Liver (tissue), 9 donors: ENCODE data around the gene AAK1. TPM values are rescaled to one million over a fixed set of nuclear protein-coding genes. Genes with fewer than 3 reads are reported as not detected.

ENCODE experiments used
- DNase-seq: peaks from one replicate; pipeline ENCODE4 v3.0.0-alpha.2; 2017; ENCODE audit warnings: low spot score
- H3K27ac ChIP-seq, 2 donors: one replicate each; pipeline ENCODE4 v1.7.0; 2013; ENCODE audit warnings: inconsistent platforms in 2 of 2, low read length in 2 of 2, control low read depth in 1 of 2, low read depth in 1 of 2, mild to moderate bottlenecking in 1 of 2
- H3K27me3 ChIP-seq, 4 donors: one replicate each; pipeline versions ENCODE4 v1.6.1 to v1.7.0; 2013; ENCODE audit warnings: low read length in 3 of 4, inconsistent platforms in 1 of 4, mild to moderate bottlenecking in 1 of 4, moderate library complexity in 1 of 4; ENCODE audit not compliant: control insufficient read depth in 4 of 4, insufficient read depth in 4 of 4
- H3K36me3 ChIP-seq, 4 donors: one replicate each; pipeline versions ENCODE4 v1.6.1 to v1.7.0; 2013; ENCODE audit warnings: low read length in 3 of 4, mild to moderate bottlenecking in 3 of 4, low read depth in 1 of 4, moderate library complexity in 1 of 4; ENCODE audit not compliant: control insufficient read depth in 4 of 4, insufficient read depth in 3 of 4
- H3K4me1 ChIP-seq, 4 donors: one replicate each; pipeline versions ENCODE4 v1.6.1 to v1.7.0; 2013; ENCODE audit warnings: low read length in 3 of 4, mild to moderate bottlenecking in 3 of 4, moderate library complexity in 1 of 4; ENCODE audit not compliant: control insufficient read depth in 4 of 4, insufficient read depth in 4 of 4
- H3K4me3 ChIP-seq, 3 donors: one replicate each; pipeline versions ENCODE4 v1.6.1 to v1.7.0; 2013; ENCODE audit warnings: low read length in 3 of 3, control low read depth in 1 of 3, low read depth in 1 of 3, mild to moderate bottlenecking in 1 of 3
- H3K9ac ChIP-seq, 2 donors: one replicate each; pipeline ENCODE4 v1.7.0; 2013; ENCODE audit warnings: low read length in 2 of 2, mild to moderate bottlenecking in 2 of 2, moderate library complexity in 2 of 2, control low read depth in 1 of 2, low read depth in 1 of 2
- H3K9me3 ChIP-seq, 4 donors: one replicate each; pipeline versions ENCODE4 v1.6.1 to v1.7.0; 2013; ENCODE audit warnings: low read length in 3 of 4; ENCODE audit not compliant: control insufficient read depth in 4 of 4
- EGR1 ChIP-seq, 2 donors: IDR thresholded peaks; 2 replicates each; pipeline ENCODE4 v1.6.1; 2016 to 2018; ENCODE audit warnings: antibody characterized with exemption in 2 of 2, low read depth in 2 of 2
- FOXA1 ChIP-seq: IDR thresholded peaks from 2 replicates; pipeline ENCODE4 v1.6.1; 2016; ENCODE audit warnings: antibody characterized with exemption
- GABPA ChIP-seq, 2 donors: IDR thresholded peaks in 1 of 2; conservative IDR thresholded peaks in 1 of 2; 2 replicates each; pipeline ENCODE4 v1.6.1; 2016; ENCODE audit warnings: antibody characterized with exemption in 2 of 2, mild to moderate bottlenecking in 1 of 2, moderate library complexity in 1 of 2
- HNF4G ChIP-seq: IDR thresholded peaks from 2 replicates; pipeline ENCODE4 v1.6.1; 2016; ENCODE audit warnings: antibody characterized with exemption
- JUND ChIP-seq, 2 donors: IDR thresholded peaks; 2 replicates each; pipeline ENCODE4 v1.6.1; 2016; ENCODE audit warnings: antibody characterized with exemption in 2 of 2
- NR2F2 ChIP-seq: IDR thresholded peaks from 2 replicates; pipeline ENCODE4 v1.6.1; 2016; ENCODE audit warnings: antibody characterized with exemption
- RAD21 ChIP-seq, 2 donors: IDR thresholded peaks; 2 replicates each; pipeline ENCODE4 v1.6.1; 2016; ENCODE audit warnings: antibody characterized with exemption in 2 of 2, mild to moderate bottlenecking in 2 of 2
- RXRA ChIP-seq, 2 donors: IDR thresholded peaks; 2 replicates each; pipeline ENCODE4 v1.6.1; 2017 to 2018; ENCODE audit warnings: antibody characterized with exemption in 2 of 2, mild to moderate bottlenecking in 1 of 2
- SP1 ChIP-seq: IDR thresholded peaks from 2 replicates; pipeline ENCODE4 v1.6.1; 2018; ENCODE audit warnings: antibody characterized with exemption, mild to moderate bottlenecking
- TAF1 ChIP-seq: conservative IDR thresholded peaks from 2 replicates; pipeline ENCODE4 v1.6.1; 2016; ENCODE audit warnings: antibody characterized with exemption, mild to moderate bottlenecking
- YY1 ChIP-seq: IDR thresholded peaks from 2 replicates; pipeline ENCODE4 v1.6.1; 2016; ENCODE audit warnings: antibody characterized with exemption, mild to moderate bottlenecking
- WGBS: extraction: QIAGEN DNeasy Blood & Tissue Kit; methylation state at CpG from one replicate; pipeline ENCODE4 v1.1.7; 2013; 5-methylcytosine and 5-hydroxymethylcytosine counted together
- polyA plus RNA-seq, 2 donors: library from polyadenylated mRNA; stranded (reverse) in 1 of 2; unstranded in 1 of 2; fragments of 200-250 nt in 1 of 2; fragments of >200 nt in 1 of 2; fragmentation: Nextera tagmentation in 1 of 2; extraction: Ambion mirVana in 1 of 2; gene quantifications; one replicate each; pipeline versions ENCODE4 v1.2.1 to v1.2.3, GENCODE V29; 2013 to 2015
- total RNA-seq, 2 donors: library from RNA; depleted of rRNA; stranded (reverse); fragments of >200 nt; gene quantifications; one replicate each; pipeline ENCODE4 v1.2.3, GENCODE V29; 2014
- TF ChIP-seq, protein P1 (sequence below): IDR thresholded peaks from 2 replicates; pipeline ENCODE4 v1.6.1; 2016; ENCODE audit warnings: antibody characterized with exemption, mild to moderate bottlenecking
- TF ChIP-seq, protein P2 (sequence below): IDR thresholded peaks from 2 replicates; pipeline ENCODE4 v1.6.1; 2016; ENCODE audit warnings: antibody characterized with exemption
- TF ChIP-seq, protein P3 (sequence below): IDR thresholded peaks from 2 replicates; pipeline ENCODE4 v1.6.1; 2016; ENCODE audit warnings: antibody characterized with exemption
- TF ChIP-seq, protein P4 (sequence below): IDR thresholded peaks from 2 replicates; pipeline ENCODE4 v1.6.1; 2016; ENCODE audit warnings: antibody characterized with exemption
- donor health status: healthy.
- donor health status: healthy.
- donor health status: healthy.
- donor health status: healthy.
- donor health status: healthy.

AAK1 gene
- total and polyA plus RNA-seq, 4 donors, result 3.9 to 14.3 (median 11.3) TPM

DNA sequence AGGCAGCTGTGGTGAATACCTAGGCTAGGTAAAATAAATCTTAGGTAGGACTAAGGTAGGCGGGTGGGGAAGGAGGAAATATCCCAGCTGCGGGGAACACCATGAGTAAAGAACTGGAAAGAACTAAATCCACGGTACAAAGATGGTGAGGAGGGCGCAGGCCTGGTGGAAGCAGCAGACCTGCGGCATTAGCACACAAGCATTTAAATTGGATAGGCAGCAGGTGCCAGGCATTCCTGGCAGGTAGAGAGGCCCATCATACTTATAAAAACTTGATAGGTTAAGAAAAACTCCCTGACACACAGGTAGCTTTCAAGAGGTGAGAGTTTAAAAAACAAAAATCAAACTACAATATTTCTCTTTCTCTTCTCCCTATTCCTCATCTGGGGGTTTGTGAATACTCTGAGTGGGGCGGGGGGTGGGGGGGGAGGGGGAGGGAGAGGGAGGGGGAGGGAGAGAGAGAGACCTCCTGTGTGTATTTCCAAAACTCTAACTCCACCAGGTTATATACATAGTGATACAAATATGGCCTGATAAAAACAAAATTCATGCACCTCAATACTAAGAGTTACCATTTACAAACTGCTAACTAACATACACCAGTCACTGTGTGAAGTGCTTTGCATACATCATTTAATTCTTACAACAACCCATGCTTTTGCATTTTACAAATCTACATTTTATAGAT, 13.5 kb downstream of the AAK1 start:
- WGBS, result 91% methylated on average over 6 of the region's 6 CpGs
- TF ChIP-seq, protein P1, sequence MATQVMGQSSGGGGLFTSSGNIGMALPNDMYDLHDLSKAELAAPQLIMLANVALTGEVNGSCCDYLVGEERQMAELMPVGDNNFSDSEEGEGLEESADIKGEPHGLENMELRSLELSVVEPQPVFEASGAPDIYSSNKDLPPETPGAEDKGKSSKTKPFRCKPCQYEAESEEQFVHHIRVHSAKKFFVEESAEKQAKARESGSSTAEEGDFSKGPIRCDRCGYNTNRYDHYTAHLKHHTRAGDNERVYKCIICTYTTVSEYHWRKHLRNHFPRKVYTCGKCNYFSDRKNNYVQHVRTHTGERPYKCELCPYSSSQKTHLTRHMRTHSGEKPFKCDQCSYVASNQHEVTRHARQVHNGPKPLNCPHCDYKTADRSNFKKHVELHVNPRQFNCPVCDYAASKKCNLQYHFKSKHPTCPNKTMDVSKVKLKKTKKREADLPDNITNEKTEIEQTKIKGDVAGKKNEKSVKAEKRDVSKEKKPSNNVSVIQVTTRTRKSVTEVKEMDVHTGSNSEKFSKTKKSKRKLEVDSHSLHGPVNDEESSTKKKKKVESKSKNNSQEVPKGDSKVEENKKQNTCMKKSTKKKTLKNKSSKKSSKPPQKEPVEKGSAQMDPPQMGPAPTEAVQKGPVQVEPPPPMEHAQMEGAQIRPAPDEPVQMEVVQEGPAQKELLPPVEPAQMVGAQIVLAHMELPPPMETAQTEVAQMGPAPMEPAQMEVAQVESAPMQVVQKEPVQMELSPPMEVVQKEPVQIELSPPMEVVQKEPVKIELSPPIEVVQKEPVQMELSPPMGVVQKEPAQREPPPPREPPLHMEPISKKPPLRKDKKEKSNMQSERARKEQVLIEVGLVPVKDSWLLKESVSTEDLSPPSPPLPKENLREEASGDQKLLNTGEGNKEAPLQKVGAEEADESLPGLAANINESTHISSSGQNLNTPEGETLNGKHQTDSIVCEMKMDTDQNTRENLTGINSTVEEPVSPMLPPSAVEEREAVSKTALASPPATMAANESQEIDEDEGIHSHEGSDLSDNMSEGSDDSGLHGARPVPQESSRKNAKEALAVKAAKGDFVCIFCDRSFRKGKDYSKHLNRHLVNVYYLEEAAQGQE, result no peak
- TF ChIP-seq NR2F2 (no peak), EGR1 (IDR thresholded peaks at IDR 0.05; ENCODE audit: low read depth in 2 of 2) (no peak), JUND (IDR thresholded peaks at IDR 0.05) (no peak), GABPA (IDR thresholded peaks at IDR 0.05 in 1 of 2, conservative IDR thresholded peaks at IDR 0.05 in 1 of 2) (no peak), HNF4G (no peak), RXRA (IDR thresholded peaks at IDR 0.05) (no peak), FOXA1 (no peak), SP1 (no peak)
- TF ChIP-seq, protein P2, sequence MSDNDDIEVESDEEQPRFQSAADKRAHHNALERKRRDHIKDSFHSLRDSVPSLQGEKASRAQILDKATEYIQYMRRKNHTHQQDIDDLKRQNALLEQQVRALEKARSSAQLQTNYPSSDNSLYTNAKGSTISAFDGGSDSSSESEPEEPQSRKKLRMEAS, result no peak
- no peak for DNase-seq

DNA sequence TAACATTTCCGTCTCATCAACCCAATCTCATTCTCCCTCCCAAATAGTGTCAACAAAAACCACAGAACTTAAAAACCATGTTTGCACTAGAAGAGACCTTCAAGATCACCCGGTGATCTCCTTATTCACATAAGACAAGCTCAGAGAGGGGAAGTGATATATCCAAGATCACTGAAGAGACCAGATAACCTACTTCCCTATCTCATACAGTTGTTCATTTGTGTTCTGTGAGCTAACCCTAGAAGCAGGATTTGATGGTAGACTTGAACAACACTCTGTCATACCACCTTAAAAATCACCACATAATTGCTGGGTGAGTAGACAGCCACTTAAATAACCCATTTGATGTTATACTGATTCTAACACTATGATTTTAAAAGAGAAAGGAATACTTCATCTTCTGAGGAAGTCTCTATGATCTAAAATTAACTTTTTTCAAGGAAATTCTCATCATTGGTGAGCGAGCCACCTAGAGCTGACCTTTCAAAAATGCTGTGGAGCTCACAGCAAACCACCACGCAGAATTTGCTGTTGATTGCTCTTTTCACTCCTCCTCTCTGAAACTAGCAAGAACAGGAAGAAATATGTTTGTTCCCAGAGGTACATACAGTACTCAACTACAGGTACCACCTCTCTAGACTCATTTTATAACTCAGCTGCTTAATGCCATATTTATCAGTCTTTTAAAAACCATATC, 15.1 kb downstream of the AAK1 start:
- Histone ChIP-seq H3K36me3 (peaks cover 0 to 1% (median 0%) of the 10 kb centered on the region in 4 donors), H3K27me3 (no peaks in the 10 kb centered on the region), H3K27ac (no peak overlapping the region), H3K9ac (no peak overlapping the region), H3K4me1 (peaks cover 0 to 1% (median 0%) of the 10 kb centered on the region in 4 donors), H3K4me3 (no peak overlapping the region), H3K9me3 (no peaks in the 10 kb centered on the region)
- no peak for DNase-seq
- 75% methylated on average over 4 of the region's 4 CpGs for WGBS
- TF ChIP-seq, protein P2, result no peak
- TF ChIP-seq JUND (IDR thresholded peaks at IDR 0.05) (no peak), YY1 (no peak), GABPA (IDR thresholded peaks at IDR 0.05 in 1 of 2, conservative IDR thresholded peaks at IDR 0.05 in 1 of 2) (no peak), RAD21 (IDR thresholded peaks at IDR 0.05) (no peak), RXRA (IDR thresholded peaks at IDR 0.05) (no peak), FOXA1 (no peak), TAF1 (no peak), HNF4G (no peak)
- TF ChIP-seq, protein P3, sequence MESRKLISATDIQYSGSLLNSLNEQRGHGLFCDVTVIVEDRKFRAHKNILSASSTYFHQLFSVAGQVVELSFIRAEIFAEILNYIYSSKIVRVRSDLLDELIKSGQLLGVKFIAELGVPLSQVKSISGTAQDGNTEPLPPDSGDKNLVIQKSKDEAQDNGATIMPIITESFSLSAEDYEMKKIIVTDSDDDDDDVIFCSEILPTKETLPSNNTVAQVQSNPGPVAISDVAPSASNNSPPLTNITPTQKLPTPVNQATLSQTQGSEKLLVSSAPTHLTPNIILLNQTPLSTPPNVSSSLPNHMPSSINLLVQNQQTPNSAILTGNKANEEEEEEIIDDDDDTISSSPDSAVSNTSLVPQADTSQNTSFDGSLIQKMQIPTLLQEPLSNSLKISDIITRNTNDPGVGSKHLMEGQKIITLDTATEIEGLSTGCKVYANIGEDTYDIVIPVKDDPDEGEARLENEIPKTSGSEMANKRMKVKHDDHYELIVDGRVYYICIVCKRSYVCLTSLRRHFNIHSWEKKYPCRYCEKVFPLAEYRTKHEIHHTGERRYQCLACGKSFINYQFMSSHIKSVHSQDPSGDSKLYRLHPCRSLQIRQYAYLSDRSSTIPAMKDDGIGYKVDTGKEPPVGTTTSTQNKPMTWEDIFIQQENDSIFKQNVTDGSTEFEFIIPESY, result no peak
- TF ChIP-seq, protein P4, sequence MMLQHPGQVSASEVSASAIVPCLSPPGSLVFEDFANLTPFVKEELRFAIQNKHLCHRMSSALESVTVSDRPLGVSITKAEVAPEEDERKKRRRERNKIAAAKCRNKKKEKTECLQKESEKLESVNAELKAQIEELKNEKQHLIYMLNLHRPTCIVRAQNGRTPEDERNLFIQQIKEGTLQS, result no peak

More for the DNA sequence above, 13.5 kb downstream of the AAK1 start:
- no peak overlapping the region for H3K4me3 ChIP-seq
- H3K9ac ChIP-seq, result no peak overlapping the region
- H3K36me3 ChIP-seq, result peaks cover 0 to 1% (median 0%) of the 10 kb centered on the region in 4 donors
- no peaks in the 10 kb centered on the region for H3K9me3 ChIP-seq
- peaks cover 0 to 1% (median 0%) of the 10 kb centered on the region in 4 donors for H3K4me1 ChIP-seq
- no peaks in the 10 kb centered on the region for H3K27me3 ChIP-seq
- H3K27ac ChIP-seq, result no peak overlapping the region
